K562 (cell line): ENCODE measurements around the gene UBLCP1. TPM values are rescaled to one million over a fixed set of nuclear protein-coding genes. Genes with fewer than 3 reads are reported as not detected.
A peak's percentile ranks its signal among the peaks of the same experiment; 100 is the strongest.

ENCODE experiments used
- BRD4 ChIP-seq: fragments of 200-600 bp; sonication (generic); IDR thresholded peaks from 2 replicates; pipeline ENCODE4 v1.6.1; 2017; ENCODE audit warnings: inconsistent platforms
- CBX1 ChIP-seq: sonication (generic); IDR thresholded peaks from 2 replicates; pipeline ENCODE4 v1.6.1; 2016; ENCODE audit warnings: antibody characterized with exemption, low read depth, mild to moderate bottlenecking
- CHD4 ChIP-seq: fragments of 200-600 bp; sonication (generic); IDR thresholded peaks from 3 replicates; pipeline ENCODE4 v1.6.1; 2012; ENCODE audit warnings: low read depth, mild to moderate bottlenecking, mixed read lengths, low read length, inconsistent platforms; ENCODE audit not compliant: insufficient read depth, insufficient replicate concordance, poor library complexity, severe bottlenecking
- E2F3 ChIP-seq: fragments of 250-450 bp; sonication (Bioruptor Pico); IDR thresholded peaks from 2 replicates; pipeline ENCODE4 v1.4.0; 2020; ENCODE audit warnings: mild to moderate bottlenecking
- ETV6 ChIP-seq, 3 experiments: fragments of 150-350 bp in 1 of 3; sonication (generic) in 1 of 3; formaldehyde crosslinking in 1 of 3; IDR thresholded peaks; 2 replicates each; pipeline versions ENCODE4 v1.6.1 to v1.8.0; 2014 to 2022; ENCODE audit warnings: borderline replicate concordance in 2 of 3, low read depth in 2 of 3, antibody characterized with exemption in 1 of 3, low read length in 1 of 3, mild to moderate bottlenecking in 1 of 3, missing genetic modification reagents in 1 of 3
- HNRNPH1 ChIP-seq: fragments of 200-400 bp; formaldehyde crosslinking; optimal IDR thresholded peaks from 2 replicates; pipeline ENCODE3; 2017; ENCODE audit warnings: low read depth, mild to moderate bottlenecking, low read length, moderate library complexity
- NELFE ChIP-seq: IDR thresholded peaks from 2 replicates; pipeline ENCODE4 v1.6.1; 2011; ENCODE audit warnings: mild to moderate bottlenecking; ENCODE audit not compliant: insufficient read depth, insufficient read length
- SMAD4 ChIP-seq: fragments of 250-450 bp; sonication (Bioruptor Pico); conservative IDR thresholded peaks from 2 replicates; pipeline ENCODE4 v1.8.0; 2021; ENCODE audit warnings: inconsistent platforms, mild to moderate bottlenecking, moderate library complexity
- U2AF1 ChIP-seq: fragments of 200-400 bp; formaldehyde crosslinking; optimal IDR thresholded peaks from 2 replicates; pipeline ENCODE3; 2017; ENCODE audit warnings: mild to moderate bottlenecking, low read depth, low read length, moderate library complexity
- ZNF224 ChIP-seq: sonication (generic); formaldehyde crosslinking; IDR thresholded peaks from 2 replicates; pipeline ENCODE4 v1.8.0; 2022; ENCODE audit warnings: mild to moderate bottlenecking, missing genetic modification reagents
- ZNF41 ChIP-seq: fragments of 250-450 bp; sonication (Bioruptor Pico); conservative IDR thresholded peaks from 2 replicates; pipeline ENCODE4 v1.4.0; 2020; ENCODE audit warnings: mild to moderate bottlenecking
- ZNF696 ChIP-seq: fragments of 250-450 bp; sonication (Bioruptor Pico); conservative IDR thresholded peaks from 2 replicates; pipeline ENCODE4 v1.4.0; 2020; ENCODE audit warnings: mild to moderate bottlenecking, moderate library complexity
- polyA plus RNA-seq, 8 experiments: library from polyadenylated mRNA; depleted of rRNA in 4 of 8; stranded (reverse) in 5 of 8; unstranded in 3 of 8; fragments of >200 nt; fragmentation: Nextera tagmentation in 2 of 8; fragmentation: Illumina TruSeq in 1 of 8; extraction: Ambion mirVana in 2 of 8; extraction: Trizol in 1 of 8; gene quantifications; 2 replicates each; pipeline versions ENCODE4 v1.2.1 to v1.2.3, GENCODE V29; 2011 to 2014; ENCODE audit warnings: inconsistent platforms in 1 of 8, missing spikeins in 1 of 8
- total RNA-seq, 7 experiments: library from RNA; depleted of rRNA in 6 of 7; stranded (reverse); fragments of >200 nt in 6 of 7; fragmentation: Illumina TruSeq in 2 of 7; extraction: Trizol in 2 of 7; gene quantifications; 2 replicates each; pipeline versions ENCODE4 v1.2.1 to v1.2.3, GENCODE V29; 2011 to 2021; ENCODE audit warnings: low replicate concordance in 1 of 7
- TF ChIP-seq, protein P1 (sequence below): fragments of 150-350 bp; IDR thresholded peaks from 2 replicates; pipeline ENCODE4 v1.6.1; 2014; ENCODE audit warnings: low read depth, mild to moderate bottlenecking, low read length, borderline replicate concordance
- TF ChIP-seq, protein P2 (sequence below): IDR thresholded peaks from 2 replicates; pipeline ENCODE4 v1.6.1; 2011; ENCODE audit not compliant: insufficient read length; ENCODE audit errors: extremely low read depth
- TF ChIP-seq, protein P3 (sequence below): fragments of 450-650 bp; IDR thresholded peaks from 2 replicates; pipeline ENCODE4 v1.6.1; 2016; ENCODE audit warnings: borderline replicate concordance
- TF ChIP-seq, protein P4 (sequence below): fragments of 250-450 bp; sonication (Bioruptor Pico); IDR thresholded peaks from 2 replicates; pipeline ENCODE4 v1.4.0; 2020; ENCODE audit warnings: mild to moderate bottlenecking

The UBLCP1 gene
- total and polyA plus RNA-seq, 9 of the 15 experiments (the other 6 are each of a cell fraction or from before 2014, with no cell fraction given): 18.8 to 39.8 (median 30.2) TPM

DNA sequence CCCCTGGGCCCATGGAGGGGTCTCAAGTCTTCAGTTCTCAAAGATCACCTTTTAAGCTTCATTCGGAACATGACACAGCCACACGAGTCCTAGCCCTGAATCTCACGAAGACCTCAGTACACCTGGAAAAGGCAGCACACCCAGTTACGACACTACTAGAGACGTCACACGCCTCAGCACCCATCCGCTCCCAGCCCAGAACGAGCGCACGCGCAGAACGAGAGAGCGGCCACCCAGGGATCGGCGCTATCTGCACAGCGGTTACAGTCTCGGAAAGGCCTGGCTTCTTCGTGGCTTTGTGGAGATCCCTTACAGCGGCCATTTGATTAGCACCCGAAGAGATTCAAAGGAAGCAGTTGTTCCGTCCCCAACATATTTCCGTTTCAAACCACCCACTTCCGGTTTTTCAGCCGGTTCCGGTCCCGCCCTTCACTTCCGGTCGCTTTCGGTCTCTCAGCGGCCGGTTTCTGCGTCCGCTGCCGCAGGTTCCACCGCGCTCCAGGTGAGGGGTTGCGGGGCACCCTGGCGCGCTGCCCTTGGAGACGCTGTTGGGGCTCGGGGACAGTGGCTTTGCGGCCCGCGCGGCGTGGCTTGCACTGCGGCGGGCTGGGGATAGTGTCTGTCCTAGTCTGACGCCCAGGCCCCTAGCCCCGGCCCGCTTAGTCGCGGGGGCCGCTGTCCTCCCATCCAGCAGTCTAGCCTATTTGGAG lies at the start of gene UBLCP1 (continued):
- TF ChIP-seq, protein P1, sequence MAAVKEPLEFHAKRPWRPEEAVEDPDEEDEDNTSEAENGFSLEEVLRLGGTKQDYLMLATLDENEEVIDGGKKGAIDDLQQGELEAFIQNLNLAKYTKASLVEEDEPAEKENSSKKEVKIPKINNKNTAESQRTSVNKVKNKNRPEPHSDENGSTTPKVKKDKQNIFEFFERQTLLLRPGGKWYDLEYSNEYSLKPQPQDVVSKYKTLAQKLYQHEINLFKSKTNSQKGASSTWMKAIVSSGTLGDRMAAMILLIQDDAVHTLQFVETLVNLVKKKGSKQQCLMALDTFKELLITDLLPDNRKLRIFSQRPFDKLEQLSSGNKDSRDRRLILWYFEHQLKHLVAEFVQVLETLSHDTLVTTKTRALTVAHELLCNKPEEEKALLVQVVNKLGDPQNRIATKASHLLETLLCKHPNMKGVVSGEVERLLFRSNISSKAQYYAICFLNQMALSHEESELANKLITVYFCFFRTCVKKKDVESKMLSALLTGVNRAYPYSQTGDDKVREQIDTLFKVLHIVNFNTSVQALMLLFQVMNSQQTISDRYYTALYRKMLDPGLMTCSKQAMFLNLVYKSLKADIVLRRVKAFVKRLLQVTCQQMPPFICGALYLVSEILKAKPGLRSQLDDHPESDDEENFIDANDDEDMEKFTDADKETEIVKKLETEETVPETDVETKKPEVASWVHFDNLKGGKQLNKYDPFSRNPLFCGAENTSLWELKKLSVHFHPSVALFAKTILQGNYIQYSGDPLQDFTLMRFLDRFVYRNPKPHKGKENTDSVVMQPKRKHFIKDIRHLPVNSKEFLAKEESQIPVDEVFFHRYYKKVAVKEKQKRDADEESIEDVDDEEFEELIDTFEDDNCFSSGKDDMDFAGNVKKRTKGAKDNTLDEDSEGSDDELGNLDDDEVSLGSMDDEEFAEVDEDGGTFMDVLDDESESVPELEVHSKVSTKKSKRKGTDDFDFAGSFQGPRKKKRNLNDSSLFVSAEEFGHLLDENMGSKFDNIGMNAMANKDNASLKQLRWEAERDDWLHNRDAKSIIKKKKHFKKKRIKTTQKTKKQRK: no peak
- TF ChIP-seq CHD4 (no peak), CBX1 (peak; percentile 75; the same call in 1 of the 2 replicates), ETV6 (IDR thresholded peaks at IDR 0.05; ENCODE audit: borderline replicate concordance in 1 of 2, low read depth in 2 of 2, low read length in 1 of 2) (peak; percentile 71 to 86; a peak in 3 of 4 replicates), ETV6 (CRISPR knock-in tag; IDR thresholded peaks at IDR 0.05; ENCODE audit: borderline replicate concordance) (peak; percentile 78; the same call in 1 of the 2 replicates), ZNF41 (CRISPR knock-in tag) (peak; percentile 47; the same call in 1 of the 2 replicates), HNRNPH1 (no peak), SMAD4 (CRISPR knock-in tag) (no peak; the same call in 1 of the 2 replicates), ZNF696 (CRISPR knock-in tag) (no peak), U2AF1 (no peak), ZNF224 (CRISPR knock-in tag) (0 out of 2 replicates have a peak, but pooled peaks have one; percentile 43), E2F3 (0 out of 2 replicates have a peak, but pooled peaks have one; percentile 17), BRD4 (peak; percentile 36; the same call in 1 of the 2 replicates), NELFE (no peak)
- TF ChIP-seq, protein P2, sequence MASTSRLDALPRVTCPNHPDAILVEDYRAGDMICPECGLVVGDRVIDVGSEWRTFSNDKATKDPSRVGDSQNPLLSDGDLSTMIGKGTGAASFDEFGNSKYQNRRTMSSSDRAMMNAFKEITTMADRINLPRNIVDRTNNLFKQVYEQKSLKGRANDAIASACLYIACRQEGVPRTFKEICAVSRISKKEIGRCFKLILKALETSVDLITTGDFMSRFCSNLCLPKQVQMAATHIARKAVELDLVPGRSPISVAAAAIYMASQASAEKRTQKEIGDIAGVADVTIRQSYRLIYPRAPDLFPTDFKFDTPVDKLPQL: no peak
- TF ChIP-seq, protein P3, sequence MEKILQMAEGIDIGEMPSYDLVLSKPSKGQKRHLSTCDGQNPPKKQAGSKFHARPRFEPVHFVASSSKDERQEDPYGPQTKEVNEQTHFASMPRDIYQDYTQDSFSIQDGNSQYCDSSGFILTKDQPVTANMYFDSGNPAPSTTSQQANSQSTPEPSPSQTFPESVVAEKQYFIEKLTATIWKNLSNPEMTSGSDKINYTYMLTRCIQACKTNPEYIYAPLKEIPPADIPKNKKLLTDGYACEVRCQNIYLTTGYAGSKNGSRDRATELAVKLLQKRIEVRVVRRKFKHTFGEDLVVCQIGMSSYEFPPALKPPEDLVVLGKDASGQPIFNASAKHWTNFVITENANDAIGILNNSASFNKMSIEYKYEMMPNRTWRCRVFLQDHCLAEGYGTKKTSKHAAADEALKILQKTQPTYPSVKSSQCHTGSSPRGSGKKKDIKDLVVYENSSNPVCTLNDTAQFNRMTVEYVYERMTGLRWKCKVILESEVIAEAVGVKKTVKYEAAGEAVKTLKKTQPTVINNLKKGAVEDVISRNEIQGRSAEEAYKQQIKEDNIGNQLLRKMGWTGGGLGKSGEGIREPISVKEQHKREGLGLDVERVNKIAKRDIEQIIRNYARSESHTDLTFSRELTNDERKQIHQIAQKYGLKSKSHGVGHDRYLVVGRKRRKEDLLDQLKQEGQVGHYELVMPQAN: no peak; the same call in 1 of the 2 replicates
- TF ChIP-seq, protein P4, sequence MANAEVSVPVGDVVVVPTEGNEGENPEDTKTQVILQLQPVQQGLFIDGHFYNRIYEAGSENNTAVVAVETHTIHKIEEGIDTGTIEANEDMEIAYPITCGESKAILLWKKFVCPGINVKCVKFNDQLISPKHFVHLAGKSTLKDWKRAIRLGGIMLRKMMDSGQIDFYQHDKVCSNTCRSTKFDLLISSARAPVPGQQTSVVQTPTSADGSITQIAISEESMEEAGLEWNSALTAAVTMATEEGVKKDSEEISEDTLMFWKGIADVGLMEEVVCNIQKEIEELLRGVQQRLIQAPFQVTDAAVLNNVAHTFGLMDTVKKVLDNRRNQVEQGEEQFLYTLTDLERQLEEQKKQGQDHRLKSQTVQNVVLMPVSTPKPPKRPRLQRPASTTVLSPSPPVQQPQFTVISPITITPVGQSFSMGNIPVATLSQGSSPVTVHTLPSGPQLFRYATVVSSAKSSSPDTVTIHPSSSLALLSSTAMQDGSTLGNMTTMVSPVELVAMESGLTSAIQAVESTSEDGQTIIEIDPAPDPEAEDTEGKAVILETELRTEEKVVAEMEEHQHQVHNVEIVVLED (CRISPR knock-in tag): 0 out of 2 replicates have a peak, but pooled peaks have one; percentile 11
